SHP77 (cell line): ENCODE results near the gene HOXB1.

Source experiments
- DNase-seq, 2 experiments: peaks; one replicate each; lab custom pipeline; 2025; lab: John Stamatoyannopoulos, UW

The HOXB1 gene

DNA sequence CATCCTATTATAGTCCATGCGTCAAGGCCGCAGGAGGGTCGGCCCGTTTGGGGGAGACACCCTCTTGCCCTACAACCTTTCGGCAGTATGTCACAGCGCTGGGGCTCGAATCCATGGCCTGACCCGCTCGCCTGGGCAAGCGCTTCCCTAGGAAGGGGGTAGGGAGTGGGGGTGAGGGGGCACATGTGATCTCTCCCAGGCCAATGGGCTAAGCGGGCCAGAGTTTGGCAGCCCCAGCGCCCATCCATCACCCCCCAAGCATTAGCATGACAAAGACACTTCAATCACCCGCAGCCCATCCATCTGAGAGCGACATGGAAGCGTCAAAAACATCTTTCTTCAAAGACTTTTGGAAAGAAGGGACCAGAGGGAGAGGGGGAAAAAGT, at the start of gene HOXB1:
TSS of gene HOXB1 (minus strand) at position 125 of the 386 bp plus-strand sequence. CDS start at position 18, 107 bp downstream.
- no peak for DNase-seq

DNA sequence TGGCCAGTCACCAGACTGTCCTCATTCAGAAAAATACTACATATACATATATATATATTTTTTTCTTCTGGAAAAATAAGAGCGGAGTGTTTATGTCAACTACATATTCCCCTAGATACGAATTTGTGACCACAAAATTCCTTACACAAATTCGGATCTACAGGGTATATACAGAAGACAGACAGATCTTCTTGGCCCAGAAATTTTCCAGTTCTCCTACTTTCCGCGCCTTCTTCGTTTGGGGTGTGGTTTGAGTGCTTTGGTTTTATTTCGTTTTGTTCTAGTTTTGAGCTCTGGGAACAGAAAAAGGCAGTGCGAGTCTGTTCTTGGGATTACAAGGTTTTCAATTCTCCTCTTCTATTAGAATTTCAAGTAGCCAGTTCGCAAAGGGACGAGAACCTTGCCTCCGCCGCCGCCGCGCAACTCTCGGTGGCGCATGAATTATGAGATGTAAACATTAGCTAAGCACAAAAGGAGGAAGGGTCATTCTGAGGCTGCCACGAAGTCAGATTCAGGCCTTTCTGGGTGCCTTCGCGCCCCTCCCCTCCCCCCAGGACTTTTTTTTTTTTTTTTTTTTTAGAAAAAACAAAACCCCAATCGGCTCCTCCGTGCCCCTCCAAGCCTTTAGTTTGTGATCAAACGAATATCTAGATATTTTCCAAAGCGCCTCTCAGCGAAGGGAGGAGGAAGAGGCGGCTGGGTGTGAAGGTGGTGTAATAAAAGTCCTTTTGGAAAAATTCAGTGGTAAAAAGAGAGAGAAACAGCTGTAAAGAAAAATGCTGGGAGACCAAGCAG, 49.1 kb upstream of the HOXB1 start:
- DNase-seq: no peak

DNA sequence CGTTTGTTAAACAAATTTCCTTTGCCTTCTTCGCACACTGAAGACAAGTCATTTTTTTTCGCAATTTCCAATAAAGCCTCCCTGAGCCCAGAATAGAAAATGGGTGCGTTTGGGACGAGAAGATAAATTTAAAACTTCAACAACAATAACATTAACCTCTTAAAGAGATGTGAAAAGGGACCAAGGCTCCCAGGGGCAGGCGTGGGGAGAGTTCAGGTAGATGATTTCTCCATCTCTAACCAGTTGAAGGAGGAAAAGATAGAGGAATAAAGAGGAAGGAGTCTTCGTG, 48.6 kb upstream of the HOXB1 start:
- no peak for DNase-seq

DNA sequence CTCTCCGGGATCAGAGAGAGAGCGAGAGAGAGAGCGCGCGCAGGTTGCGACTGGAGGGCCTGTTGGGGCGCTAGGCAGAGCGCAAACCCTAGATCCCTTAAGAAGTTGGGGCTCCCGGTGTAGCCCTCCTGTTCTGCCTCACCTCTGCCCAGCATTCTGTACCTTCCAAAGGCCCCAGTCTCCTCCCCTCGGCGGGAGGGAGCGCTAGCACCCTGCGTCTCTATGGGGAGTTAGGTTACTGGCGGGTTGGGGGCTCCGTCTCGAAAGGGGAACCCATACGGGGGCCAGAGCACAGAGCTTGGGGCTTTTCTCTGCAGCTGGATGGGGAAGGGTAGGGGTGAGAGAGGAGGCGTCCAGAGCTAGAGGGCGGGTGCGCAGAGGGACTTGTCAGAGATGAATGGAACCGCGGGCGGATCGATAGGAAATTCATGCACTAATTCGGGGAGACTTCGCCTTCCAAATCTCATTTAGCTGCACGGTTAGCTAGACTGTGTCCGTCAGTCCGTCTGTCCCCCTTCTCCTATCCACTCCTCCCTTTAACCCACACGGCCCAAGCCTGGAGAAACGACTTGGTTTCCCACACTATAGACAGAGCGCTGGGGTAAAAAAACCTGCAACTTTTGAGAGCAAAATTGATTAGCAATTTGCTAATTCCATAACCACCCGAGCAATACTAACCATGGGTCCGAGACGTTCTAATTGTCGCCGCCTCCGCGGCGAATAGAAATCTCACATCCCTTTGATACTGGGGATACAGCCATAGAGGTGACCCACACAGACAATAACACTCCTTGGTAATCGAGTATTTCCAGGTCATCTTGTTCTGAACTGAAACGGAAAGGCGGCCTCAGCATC, 48.0 kb upstream of the HOXB1 start:
- DNase-seq: no peak

DNA sequence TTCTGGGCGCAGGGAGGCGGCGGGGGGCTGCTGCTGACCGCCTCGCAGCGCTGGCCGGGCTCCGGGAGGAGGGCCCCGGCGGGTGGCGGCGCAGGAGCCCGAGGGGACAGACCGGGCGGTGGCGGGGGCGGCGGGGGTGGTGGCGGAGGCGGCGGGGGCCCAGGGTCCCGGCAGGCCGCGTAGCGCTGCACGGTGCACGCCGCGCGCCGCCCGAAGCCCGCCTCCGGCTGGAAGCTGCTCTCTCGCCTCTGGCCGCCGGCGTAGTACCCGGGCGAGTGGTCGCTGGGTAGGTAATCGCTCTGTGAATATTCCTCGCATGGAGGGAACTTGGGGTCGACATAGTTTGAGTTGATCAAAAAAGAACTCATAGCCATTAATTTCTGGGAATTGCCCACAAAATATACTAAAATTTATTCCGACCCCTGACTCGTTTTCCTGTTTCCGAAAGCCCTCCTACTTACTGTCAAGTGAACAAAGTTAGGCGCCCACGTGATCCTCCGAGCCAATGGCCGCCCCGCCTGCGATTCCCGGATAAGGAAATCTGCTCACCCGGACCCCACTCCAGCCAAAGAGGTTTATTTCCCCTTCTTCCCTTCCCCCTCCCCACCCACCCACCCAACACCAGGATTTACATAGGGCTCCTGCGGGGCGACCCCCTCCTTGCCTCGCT, 47.3 kb upstream of the HOXB1 start, which contains the start of gene HOXB4:
TSS of gene HOXB4 (minus strand) at position 405 of the 670 bp plus-strand sequence. CDS start at position 374, 31 bp downstream.
- no peak for DNase-seq

DNA sequence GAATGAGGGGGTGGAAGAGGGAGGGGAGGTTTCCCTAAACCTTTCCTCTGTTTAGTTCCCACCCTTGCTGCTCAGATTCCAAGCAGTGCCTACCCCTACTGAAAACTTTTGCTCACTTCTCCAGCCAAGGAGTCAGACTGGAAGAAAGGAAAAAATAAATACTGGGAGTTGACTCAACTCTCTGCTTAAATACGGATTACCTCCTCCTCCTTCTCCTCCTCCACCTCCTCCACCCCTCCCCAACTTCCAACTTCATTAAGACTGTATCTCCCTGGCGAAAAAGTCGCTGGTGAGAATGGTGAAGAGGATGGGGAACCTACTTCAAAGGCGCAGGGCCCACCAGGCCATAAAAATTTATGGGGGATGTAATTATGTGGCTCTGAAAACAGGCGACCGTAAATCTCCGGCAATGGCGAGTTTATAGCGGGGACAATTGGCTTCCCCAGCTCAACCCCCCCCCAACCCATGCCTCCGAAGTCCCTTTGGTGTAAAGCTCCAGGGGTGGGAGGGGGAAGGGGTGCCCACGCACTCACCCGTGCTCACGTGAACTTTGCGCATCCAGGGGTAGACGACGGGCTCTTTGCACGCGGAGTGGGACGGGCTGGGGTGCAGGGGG, 46.6 kb upstream of the HOXB1 start:
- DNase-seq: no peak

DNA sequence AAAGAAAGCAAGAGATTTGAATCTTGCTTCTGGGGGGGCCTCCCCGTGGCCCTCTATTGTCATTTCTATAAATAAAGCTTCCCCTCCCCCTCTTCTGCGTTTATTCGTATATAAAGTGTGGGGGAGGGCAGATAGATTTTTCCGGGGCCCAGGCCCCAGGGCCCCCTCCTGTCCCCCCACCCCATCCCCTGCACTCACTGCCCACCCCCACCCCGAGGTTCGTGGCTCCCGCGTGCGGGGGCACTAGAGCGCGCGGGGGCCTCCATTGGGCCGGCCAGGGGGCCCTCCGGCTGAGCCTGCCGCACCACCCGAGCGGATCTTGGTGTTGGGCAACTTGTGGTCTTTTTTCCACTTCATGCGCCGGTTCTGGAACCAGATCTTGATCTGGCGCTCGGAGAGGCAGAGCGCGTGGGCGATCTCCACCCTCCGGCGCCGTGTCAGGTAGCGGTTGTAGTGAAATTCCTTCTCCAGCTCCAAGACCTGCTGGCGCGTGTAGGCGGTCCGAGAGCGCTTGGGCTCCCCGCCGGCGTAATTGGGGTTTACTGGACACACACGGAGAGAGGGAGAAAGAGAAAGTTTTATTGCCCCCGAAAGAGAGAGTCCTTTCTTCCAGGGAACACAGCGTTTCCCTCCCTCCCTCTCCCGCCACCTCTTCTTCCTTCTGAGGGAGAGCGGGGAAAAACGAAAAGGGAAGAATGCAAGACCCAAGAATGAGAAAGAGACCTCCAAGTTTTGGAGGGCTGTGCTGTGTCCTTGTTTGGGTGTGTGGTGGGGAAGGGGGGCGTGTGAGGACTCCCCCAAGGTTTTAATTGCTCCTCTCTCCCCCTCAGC, 45.9 kb upstream of the HOXB1 start:
- DNase-seq: no peak

DNA sequence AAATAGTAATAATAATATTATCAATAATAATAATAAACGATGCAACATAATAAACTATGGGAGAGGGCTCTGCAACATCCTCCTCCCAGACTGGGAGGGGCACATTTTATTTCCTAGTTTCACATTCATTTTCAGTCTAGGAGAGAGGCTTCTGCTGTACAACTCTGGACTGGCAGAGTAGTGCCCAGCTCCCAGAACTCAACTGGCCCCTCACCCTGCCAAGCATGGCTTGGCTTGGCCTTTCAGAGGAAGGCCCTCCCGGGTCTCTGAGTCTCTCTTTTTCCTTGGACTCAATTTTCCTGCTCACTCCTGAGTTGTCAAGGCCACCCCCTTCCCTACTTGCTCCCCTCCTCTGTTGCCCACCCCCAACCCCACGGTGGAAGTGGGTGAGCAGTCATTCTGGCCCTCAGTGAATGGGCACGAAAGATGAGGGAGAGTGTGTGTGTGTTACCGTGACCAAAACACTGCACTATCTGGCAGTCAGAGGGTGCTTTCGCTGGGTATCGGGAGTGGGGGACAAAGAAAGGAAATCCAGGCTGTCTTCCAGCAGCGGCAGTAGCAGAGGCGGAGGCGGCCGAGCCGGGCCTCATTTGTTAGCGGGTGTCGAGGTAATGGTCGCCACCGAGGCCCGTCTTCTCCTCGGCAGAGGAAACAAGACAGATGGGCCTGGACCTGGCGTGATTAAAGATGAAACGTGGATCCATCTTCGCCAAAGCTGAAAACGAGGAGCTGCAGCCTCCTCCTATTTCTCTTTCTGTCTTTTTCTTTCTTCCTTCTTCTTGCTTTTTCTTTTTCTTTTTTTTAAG, 45.1 kb upstream of the HOXB1 start:
- DNase-seq: no peak

DNA sequence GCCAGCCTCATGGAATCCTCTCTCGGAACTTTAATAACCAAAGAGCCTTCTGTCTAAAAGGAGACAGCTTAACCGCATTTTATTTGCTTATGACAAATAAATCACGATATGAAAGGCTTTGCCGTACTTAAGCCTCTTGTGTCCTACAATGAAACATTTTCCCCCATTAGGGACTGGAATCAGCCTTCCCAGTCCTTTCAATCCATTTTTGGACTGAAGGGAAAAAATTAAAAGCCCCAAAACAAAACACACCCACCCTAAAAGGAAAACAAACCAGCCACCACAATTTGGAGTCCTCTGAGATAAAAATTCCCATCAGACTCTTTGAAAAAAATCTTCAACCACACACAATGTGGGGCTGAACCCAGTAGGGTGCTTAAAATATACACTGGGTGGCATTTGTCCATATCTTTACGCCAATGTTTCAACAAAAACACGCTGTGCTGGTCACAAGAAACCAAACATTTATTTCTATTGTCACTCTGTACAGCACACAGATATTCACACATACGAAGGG, 44.3 kb upstream of the HOXB1 start:
- DNase-seq: peak; percentile 47 to 55

DNA sequence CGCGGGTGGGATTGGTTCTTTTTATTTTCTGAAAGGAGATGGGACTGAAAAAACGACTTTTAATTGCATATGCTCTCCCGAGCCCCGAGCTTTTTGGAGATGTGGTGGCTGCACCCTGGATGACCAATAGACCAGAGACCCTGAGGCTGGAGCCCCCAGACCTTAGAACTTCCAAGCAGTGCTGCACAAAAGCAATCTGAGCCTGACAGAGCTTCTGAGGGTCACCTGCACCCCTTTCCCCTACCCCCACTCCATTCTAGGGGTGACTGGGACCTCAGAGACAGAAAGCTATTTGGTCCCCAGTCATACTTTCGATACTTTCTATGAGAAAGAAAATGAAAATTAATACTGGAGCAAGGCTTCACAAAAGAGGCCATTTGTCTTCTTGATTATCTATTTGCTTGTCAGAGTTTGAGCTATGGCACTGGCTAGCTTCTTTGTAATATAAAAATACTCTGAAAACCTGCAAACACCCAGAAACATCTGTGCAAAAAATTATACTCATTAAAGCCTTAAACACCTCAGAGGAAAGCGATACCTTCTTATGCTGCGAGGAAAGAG, 43.8 kb upstream of the HOXB1 start:
- no peak for DNase-seq

DNA sequence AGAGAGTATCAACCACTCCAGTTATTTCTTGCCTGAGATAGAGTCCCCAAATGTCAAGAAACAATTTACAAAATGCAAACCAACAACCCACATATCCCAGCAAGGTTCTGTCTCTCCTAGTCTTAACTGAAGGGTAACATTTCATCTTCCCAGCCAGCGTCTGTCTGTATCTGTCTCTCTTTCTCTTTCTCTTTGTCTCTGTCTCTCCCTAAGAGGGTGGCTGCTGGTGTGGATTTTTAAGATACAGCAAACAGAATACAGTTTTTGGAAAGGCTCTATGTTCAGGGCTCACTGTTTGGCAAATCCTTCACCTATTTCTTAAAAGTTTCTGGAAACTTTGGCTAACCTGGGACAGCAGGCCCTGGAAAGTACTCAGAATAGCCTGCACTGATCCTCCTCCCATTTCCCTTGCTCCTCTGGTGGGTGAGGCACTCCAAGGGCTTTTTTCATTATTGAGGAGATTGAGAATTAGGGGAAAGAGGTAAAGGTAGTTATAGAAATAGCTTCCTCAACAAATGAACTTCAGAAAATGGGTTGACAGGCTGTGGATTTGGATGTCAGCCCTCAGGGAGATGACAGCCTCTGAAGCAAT, 41.1 kb upstream of the HOXB1 start:
- DNase-seq: no peak

DNA sequence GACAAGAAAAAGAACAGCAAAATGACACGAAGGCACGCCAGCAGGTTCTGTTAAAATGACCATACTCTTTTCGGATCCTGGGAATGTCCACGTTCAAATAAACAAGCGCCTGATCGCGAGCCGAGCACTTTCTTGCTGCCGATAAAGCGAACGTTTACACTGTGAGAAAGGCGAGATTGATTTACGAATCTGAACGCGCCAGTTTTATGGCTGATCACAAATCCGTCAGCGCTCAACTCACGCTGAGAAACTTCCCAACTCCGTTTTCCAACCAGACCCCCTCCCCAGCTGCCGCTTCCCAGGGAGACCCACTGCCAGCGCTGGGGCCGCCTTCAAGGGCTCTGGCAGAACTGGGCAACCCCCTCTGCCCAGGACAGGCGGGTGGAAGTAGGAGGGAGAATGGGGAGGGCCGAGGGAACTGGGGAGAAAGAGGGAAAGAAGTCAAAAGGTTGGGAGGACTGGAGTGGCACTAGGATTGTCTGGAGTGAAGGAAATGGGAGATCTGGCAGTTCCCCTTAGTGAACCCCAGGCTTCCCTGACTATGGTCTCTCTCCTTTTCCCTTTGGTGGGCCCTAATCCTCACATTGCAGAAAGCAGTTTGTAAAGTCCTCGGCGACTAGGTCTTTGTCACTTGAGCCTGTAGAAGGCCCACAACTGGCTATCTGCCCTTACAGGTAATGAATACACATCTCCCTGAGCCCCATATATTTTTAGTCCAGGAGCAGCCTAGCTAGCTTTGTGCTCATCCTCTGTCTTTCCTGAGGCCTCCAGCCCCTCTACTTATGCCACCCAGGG, 40.4 kb upstream of the HOXB1 start:
- no peak for DNase-seq

DNA sequence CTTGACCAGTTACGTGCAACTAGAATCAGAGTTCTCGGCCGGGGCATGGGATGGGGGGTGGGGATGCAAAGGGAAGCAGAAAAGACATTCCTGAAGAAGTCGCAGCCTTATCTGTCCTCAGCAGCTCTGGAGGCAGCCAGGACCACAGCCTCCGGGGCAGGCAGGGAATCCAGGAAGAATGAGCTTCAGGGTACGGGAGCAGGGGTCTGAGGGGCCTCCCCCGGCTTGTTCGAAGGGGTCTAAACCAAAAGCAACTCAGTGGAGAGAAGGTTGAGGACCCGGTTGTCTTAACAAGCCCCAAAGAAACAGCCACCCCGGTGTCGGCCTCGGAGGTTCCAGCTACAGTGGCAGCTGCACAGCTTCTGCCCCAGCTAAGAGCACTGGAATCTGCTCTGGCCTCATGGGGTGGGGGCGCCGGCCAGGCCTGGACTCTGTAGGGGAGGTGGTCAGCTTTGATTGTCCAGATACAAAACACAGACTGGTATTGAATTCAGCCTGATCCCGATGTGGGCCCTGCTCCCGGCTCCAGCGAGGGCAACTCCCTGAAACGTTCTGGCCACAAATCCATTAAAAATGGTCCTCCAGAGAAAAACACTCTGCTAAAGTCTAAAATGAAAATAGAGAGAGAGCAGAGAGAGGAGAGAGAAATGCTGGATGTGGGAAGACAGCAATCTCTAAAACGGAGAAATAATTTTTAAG, 39.7 kb upstream of the HOXB1 start:
- no peak for DNase-seq

DNA sequence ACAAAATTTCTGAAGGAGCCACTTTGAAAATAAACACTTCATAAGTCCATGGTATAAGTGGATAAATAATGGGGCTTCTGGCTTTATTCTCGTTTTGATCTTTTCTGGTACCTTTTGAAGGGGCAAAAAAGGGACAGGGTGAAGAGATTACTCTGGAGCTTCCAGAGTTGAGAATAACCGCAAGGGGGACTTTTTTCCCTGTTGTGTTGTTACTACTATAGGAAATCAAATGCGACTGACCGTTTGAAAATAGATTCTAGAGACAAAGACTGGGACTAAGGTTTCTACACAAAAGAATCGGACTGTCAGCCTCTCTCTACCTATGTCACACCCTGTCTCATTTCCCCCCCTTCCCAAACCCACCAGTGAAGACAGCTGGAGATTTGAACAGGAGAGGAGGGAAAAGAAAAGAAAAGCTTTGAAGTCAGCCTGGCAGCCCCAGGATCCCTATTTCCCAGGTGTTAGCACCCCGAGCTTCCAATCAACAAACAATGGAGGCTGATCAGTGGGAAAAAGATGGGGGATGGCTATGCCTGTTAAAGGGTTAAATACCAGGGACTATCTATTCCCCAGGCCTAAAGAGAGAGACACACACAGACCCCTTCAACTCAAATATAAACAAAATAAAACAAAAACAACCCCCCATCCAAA, 39.0 kb upstream of the HOXB1 start:
- DNase-seq: no peak

DNA sequence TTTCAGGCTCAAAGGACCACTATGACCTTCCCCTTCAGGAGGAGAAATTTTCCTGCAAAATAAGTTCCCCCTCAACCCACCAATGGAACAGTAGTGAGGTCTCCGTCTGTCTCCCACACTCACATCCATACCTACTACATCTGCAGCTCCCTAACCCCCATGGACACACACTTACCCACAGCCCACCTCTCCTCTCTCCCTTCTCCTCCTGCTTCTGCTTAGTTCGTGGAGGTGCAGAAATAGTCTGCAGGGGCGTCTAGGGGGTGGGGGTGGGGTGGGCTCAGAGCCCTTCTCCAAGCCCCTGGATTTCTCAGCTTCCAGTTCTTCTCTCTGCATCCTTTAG, 38.4 kb upstream of the HOXB1 start:
- DNase-seq: no peak

DNA sequence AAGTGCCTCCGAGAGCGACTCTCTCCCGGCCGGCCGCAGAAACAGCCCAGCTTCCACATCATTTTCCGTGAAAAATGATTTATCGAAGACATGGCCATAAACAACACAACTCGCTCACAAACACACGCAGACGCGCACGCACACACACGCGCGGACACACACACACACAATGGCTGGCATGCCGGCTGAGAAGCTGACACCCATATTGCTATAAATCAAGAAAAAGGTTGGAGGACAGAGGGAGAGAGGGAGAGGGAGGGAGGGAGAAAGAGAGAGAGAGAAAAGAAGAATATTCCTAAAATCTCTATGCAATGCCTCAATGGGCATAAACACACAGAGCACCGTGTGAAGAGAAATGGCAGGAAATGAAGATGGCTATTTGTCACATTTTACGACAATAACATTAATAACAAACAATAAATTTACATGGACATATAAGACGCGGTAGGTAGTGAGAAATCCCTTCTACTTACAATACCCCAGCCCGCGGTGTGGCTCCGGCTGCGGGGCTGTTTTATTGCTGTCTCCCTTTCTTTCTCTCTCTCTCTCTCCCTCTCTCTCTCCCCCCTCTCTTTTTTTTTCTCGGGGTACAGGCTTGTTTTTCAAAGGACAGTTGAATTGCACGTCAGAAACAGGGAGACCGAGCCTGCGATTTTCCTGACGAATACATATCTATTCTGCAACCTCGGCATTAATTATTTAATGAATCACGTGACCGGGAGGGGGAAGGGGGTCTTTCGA, 37.9 kb upstream of the HOXB1 start:
- no peak for DNase-seq
